AML-193 (cell line): Measurements from ENCODE around the gene MPDU1.
"Not testable (repeated sequence)": the region's sequence is repeated elsewhere in the genome, so short reads cannot be mapped to it uniquely, and the experiment has no call there.

ENCODE experiments used
- DNase-seq, 2 experiments: peaks; one replicate each; lab custom pipeline; 2025; lab: John Stamatoyannopoulos, UW

MPDU1 gene

DNA sequence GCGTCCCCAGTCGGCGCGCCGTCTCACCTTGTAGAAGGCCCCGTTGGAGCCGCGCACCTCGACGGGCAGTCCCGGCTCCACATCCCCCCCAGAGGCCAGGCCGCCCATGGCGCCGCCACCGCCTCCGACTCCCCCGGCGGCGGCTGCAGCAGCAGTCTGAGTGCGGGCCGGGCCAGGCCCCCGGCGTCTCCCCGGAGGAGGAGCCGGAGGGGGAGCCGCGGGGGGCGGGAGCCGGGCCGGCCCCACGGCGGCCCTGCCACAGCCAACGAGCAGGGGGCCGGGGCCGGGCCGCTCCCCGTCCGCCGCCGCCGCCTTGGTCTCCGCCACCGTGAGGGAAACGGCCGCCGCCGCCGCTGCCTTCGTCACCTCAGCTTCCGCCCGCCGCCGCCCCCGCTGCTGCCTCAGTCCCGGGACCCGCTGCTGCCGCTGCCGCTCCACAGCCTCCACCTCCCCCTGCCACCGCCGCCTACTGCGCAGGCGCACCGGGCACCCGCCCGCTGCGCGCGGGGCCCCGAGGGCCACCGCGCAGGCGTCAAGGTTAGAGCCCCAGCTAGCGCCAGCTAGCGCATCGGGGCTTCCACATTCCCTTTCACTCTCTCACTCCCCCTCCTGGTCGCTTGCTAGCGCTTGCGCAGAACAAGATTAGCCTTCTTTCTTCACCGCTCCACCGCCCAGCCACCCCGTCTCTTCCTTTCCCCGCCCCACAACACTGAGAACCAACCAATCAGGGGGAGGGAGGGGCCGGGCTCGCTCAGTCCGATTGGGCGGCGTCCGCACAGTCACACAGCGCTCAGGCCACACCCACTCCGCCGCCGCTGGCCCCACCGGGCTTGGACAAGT is 31.0 kb downstream of the MPDU1 start, which contains the start of gene FXR2:
TSS of gene FXR2 (minus strand) at position 473 of the 840 bp plus-strand sequence. CDS start at position 108, 365 bp downstream.
- DNase-seq: peak; percentile 92

DNA sequence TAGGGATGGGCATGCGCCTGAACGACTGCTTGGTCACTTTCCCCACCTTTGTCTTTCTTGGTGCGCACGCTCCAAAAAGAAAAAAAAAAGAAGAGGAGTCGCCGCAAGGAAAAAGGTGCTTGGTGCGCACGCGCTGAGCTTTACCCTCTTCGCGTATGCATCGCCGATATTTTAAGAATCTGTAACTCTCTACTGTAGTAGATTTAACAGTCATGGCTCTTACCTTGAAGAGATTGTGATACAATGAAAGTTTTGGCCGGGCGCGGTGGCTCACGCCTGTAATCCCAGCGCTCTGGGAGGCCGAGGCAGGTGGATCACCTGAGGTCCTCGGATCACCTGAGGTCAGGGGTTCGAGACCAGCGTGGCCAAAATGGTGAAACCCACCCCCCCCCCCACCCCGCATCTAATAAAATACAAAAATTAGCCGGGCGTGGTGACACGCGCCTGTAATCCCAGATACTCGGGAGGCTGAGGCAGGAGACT is 31.7 kb downstream of the MPDU1 start:
- DNase-seq: no peak

DNA sequence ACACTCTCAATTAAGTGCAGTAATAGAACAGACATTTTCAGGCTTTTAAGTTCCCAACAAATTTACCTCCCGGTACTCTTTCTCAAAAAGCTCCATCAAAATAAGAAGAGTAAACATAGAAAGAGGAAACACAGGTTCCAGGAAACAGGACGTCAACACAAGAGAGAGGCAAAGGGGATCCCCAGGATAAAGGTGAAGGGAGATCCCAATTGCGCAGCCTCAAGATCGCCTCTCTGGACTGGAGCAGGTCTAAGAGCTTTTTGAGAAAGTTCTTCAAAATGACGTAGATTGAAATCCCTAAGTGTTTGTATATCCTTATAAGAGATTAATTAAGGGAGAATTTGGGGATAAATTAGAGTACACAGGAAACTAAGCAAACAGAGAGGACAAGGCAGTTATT is 35.0 kb downstream of the MPDU1 start:
- DNase-seq: no peak

DNA sequence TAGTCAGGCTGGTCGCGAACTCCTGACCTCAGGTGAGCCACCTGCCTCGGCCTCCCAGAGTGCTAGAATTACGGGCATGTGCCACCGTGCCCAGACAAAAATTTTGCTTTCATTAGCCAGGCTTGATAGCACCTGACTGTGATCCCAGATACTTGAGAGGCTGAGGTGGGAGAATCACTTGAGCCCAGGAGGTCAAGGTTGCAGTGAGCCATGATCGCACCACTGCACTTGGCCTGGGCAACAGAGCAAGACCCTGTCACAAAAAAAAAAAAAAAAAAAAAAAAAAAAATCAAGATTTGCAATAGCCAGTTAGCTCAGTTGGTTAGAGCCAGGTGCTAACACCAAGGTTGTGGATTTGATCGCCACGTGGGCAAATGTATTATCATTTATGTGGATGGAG is 37.2 kb downstream of the MPDU1 start:
- DNase-seq: no peak

DNA sequence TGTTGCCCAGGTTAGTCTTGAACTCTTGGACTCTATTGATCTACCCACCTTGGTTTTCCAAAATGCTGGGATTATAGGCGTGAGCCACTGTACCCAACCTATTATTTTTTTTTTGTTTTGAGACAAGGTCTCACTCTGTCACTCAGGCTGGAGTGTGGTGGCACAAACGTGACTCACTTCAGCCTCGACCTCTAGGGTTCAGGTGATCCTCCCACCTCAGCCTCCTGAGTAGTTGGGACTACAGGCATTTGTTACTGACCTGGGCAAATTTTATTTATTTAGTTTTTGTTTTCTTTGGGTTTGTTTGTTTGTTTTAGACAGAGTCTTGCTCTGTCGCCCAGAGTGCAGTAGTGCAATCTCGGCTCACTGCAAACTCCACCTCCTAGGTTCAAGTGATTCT is 40.0 kb downstream of the MPDU1 start:
- DNase-seq: no peak

DNA sequence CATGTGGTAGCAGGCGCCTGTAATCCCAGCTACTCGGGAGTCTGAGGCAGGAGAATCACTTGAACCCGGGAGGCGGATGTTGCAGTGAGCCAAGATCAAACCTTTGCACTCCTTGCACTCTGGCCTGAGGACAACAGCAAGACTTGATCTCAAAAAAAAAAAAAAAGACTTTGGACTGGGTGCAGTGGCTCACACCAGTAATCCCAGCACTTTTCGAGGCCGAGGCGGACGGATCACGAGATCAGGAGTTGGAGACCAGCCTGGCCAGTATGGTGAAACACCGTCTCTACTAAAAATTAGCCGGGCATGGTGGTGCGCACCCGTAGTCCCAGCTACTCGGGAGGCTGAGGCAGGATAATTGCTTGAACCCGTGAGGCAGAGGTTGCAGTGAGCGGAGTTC is 42.1 kb downstream of the MPDU1 start:
- not testable (repeated sequence) for DNase-seq

DNA sequence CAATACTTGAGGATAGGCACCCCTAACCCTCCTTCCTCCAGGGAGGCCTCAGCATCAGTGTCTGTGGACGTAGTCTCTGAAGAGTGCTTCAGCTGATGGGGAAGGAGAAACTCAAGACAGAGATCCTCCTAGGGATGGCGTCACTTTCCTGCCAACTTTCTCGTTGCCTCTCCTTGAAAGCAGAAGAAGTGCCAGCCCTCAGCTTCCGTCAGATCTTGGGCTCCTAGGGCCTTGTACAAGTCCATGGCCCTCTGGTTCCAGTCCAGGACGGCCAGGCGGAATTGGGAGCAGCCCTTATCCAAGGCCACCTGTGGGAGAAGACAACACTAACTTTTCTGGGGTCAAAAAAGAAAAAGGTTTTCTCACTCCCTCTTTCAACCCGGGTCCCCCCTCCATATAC is 42.7 kb downstream of the MPDU1 start:
- DNase-seq: no peak

DNA sequence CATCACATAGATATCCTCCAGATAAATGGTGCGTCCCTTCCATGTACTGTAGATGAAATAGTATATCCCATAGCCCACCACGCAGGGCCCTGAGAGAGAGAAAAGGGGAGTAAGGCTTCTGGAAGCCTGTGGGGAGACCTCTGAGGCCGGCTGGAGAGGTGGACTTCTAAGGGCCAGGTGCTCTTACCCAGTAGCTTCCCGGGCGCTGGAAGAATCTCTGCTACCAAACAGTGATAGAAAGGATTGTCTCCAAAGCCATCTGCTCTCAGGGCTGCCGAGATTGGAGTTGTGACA is 43.3 kb downstream of the MPDU1 start:
- DNase-seq: no peak

DNA sequence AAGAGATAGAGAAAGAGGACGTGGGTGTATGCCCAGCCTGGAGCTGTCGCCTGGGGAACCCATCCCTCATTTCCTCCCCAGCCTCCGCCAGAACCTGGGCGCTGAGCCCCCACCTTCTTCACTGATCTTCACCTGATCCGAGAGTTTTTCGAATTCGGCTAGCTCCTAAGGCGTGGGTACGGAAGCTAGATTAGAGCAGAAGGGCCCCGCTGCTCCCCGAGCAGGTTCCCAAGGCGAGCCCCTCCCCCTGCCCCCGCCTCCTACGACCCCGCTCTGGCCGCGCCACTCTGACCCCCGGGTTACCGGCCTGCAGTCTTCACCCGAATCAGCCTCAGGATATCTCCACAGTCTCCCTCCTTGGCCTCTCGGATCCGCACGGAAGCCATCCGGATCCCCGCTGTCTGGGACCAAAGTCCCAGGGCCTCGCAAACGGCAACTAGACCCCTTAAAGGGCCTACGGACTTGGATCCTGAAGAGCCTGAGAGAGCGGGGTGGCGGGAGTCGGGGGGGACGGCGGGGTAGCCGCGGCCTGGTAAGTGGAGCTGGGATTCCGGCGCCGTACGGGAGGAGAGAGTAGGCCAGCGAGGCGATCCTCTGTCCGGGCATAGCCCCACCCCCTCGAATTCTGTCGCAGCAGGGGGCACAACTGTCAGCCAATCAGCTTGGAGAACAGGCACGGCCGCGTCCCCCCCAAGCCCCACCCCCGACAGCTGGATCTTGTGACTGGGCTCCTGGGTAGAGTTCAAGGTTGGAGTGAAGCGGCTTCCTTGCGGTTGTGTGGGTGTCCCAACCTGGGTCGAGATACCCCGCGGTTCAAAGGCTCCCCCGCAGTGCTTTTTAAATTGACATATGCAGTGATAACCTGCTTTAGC is 43.8 kb downstream of the MPDU1 start, which contains the start of gene SAT2:
TSS of gene SAT2 (minus strand) at position 572 of the 872 bp plus-strand sequence. CDS start at position 386, 186 bp downstream.
- DNase-seq: peak; percentile 62 to 64

DNA sequence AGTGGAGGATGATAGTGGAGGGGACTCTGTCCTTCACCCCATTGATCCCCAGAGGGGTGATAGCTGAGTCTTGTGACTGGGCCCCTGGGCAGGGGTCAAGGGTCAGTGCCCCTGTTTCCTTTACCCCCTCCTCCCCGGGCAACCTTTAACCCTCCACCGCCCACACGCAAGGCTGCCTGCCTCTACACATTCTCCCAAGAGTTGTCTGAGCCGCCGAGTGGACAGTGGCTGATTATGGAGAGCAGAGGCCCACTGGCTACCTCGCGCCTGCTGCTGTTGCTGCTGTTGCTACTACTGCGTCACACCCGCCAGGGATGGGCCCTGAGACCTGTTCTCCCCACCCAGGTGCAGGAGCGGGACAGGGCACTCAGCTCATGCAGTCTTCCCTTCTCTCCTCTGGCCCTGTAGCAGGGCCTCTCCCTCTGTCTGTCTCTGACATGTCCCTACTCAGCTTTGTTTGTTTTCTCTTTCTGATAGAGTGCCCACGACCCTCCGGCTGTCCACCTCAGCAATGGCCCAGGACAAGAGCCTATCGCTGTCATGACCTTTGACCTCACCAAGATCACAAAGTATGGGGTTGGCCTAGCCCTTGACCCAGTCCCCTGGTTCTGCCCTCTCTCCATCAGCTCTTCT is 46.4 kb downstream of the MPDU1 start, which contains the start of gene SHBG:
TSS of gene SHBG (plus strand) at position 197 of the 633 bp plus-strand sequence. CDS start at position 235, 38 bp downstream.
- no peak for DNase-seq

DNA sequence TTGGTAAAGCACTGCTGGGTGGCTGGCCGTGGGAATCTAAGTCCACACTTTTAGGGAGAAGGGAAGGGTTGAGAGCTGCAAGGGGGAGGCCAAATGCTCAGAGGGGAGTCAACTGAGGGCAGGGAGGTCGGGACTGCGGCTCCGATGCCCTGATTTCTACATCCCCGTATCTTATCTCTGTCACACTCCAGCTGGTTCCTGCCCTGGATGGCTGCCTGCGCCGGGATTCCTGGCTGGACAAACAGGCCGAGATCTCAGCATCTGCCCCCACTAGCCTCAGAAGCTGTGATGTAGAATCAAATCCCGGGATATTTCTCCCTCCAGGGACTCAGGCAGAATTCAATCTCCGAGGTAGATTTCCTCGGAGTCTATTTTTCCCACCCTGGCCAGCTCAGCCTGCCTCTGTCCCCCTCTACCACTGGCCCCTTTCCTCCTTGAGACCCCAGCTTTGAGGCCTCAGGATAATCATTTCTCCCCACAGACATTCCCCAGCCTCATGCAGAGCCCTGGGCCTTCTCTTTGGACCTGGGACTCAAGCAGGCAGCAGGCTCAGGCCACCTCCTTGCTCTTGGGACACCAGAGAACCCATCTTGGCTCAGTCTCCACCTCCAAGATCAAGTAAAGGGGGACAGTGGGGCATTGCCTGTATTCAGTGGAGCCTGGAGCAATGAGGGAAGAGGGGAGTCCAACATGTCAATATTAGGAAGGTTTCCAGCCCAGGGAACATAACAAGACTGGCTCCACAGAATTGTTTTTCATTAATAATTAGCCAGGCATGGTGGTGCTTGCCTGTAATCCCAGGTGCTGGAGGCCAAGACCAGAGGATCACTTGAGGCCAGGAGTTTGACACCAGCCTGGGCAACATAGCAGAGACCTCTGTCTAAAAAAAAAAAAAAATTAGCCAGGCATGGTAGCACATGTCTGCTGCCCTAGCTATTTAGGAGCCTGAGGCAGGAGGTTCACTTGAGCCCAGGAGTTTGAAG is 48.0 kb downstream of the MPDU1 start:
- DNase-seq: no peak

DNA sequence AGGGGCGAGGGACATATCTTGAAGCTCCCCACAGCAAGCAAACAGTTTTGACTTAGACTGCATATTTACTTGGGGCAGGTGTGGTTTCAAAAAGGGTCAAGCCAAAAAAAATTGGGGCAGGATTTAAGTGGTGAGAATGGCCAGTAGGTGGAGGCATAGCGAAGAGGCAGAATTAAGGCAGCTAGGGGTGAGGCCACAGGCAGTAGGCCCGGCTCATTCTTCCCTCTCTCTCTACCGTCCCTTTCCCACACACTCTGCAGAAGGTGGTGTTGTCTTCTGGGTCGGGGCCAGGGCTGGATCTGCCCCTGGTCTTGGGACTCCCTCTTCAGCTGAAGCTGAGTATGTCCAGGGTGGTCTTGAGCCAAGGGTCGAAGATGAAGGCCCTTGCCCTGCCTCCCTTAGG is 48.8 kb downstream of the MPDU1 start:
- DNase-seq: peak; percentile 43 to 47

DNA sequence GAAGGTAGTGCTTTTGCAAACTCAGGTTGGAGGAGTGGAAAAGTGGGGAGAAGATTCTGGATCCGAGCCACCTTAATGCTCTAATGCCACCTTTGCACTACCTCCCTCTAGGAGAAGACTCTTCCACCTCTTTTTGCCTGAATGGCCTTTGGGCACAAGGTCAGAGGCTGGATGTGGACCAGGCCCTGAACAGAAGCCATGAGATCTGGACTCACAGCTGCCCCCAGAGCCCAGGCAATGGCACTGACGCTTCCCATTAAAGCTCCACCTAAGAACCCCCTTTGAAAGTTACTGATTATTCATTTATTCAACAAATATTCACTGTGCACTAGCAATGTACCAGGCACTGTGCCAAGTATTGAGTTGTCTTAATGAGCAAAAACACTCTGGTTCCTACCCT is 49.4 kb downstream of the MPDU1 start:
- DNase-seq: no peak

DNA sequence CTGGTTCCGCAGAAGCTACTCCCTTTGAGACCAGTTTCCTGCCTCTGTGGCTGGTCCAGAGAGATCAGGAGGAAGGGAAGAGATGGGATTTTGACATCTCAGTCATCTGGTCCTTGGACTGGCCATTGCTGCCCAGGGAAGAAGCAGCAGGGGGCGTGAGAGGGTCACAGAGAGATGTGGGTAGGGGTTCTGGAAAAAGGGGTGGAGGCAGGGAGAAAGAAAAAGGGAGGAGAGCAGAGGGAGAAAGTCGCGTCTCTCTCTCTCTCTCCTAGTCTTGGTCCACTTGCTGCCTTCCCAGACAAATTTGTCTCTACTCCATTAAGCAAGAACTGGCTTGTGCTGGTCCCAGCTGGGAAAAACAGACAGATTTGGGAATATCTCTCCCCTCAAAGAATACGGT is 50.7 kb downstream of the MPDU1 start:
- DNase-seq: peak in 1 of 2 experiments; percentile 2

DNA sequence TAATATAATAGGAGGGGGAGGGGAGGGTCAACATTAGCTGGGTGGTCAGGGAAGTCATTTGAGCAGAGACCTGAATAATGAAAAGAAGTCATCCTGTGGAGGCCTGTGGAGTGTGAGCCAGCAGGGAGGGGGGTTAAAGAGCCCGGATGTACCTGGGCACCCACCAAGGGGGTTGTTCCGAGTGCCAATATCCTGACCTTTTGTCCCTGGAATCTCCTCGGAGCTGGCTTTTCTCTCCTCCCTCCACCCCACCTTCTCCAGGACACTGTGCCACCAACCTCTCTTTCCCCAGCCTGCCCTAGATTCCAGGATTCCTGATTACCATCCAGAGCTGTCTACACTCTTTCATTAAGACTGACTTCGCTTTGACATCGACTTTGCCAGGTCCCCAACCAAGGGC is 52.5 kb downstream of the MPDU1 start:
- no peak for DNase-seq
